OCI-LY3 (cell line): ENCODE measurements around the gene SMIM14.
"Not testable (repeated sequence)": the region's sequence is repeated elsewhere in the genome, so short reads cannot be mapped to it uniquely, and the experiment has no call there.

Source experiments
- H2AFZ ChIP-seq: fragments of 200-600, 300-600 bp; shearing (Covaris generic); 2 replicates; pipeline ENCODE4 v1.6.0; 2014; ENCODE audit warnings: antibody characterized with exemption, low read depth, low read length
- H3K27ac ChIP-seq: fragments of 200-600, 300-600 bp; sonication (generic); 2 replicates; pipeline ENCODE4 v1.5.1; 2014; ENCODE audit warnings: mild to moderate bottlenecking, low read length, moderate library complexity, mixed read lengths
- H3K27me3 ChIP-seq: fragments of 200-600, 300-600 bp; sonication (generic); 2 replicates; pipeline ENCODE4 v1.6.1; 2014; ENCODE audit warnings: low read depth, low read length, mixed read lengths
- H3K36me3 ChIP-seq: fragments of 200-600, 300-600 bp; sonication (generic); replicated peaks from 2 replicates; pipeline ENCODE3; 2014; ENCODE audit warnings: low read depth, low read length, mixed read lengths
- H3K4me1 ChIP-seq: fragments of 300-600, 200-600 bp; sonication (generic); 2 replicates; pipeline ENCODE4 v1.6.1; 2014; ENCODE audit warnings: low read length, mixed read lengths
- H3K4me2 ChIP-seq: fragments of 200-600, 300-600 bp; sonication (generic); 2 replicates; pipeline ENCODE4 v1.6.1; 2014; ENCODE audit warnings: low read length, mixed read lengths
- H3K4me3 ChIP-seq: fragments of 300-600, 200-600 bp; sonication (generic); 2 replicates; pipeline ENCODE4 v1.5.1; 2014; ENCODE audit warnings: antibody characterized with exemption, mild to moderate bottlenecking, low read length, moderate library complexity
- H3K79me2 ChIP-seq: fragments of 300-600, 200-600 bp; shearing (Covaris generic); 2 replicates; pipeline ENCODE4 v1.6.1; 2014; ENCODE audit warnings: mild to moderate bottlenecking, low read length, mixed read lengths
- H3K9ac ChIP-seq: fragments of 300-600, 200-600 bp; shearing (Covaris generic); 2 replicates; pipeline ENCODE4 v1.6.0; 2014; ENCODE audit warnings: mild to moderate bottlenecking, low read length, moderate library complexity
- H3K9me3 ChIP-seq: fragments of 200-600, 300-600 bp; shearing (Covaris generic); 2 replicates; pipeline ENCODE4 v1.6.1; 2014; ENCODE audit warnings: low read length, mixed read lengths; ENCODE audit not compliant: insufficient read depth
- H4K20me1 ChIP-seq: fragments of 200-600, 300-600 bp; sonication (generic); 2 replicates; pipeline ENCODE4 v1.6.1; 2016; ENCODE audit warnings: low read length, mixed read lengths; ENCODE audit not compliant: insufficient read depth
- EZH2phosphoT487 ChIP-seq: fragments of 200-600 bp; shearing (Covaris generic); IDR thresholded peaks from 2 replicates; pipeline ENCODE4 v1.6.1; 2018; ENCODE audit warnings: antibody characterized with exemption, mixed run types, low read depth
- TF ChIP-seq, protein P1 (sequence below): fragments of 200-600, 300-600 bp; sonication (generic); IDR thresholded peaks from 2 replicates; pipeline ENCODE4 v1.5.1; 2014; ENCODE audit warnings: antibody characterized with exemption, low read length, low read depth

The SMIM14 gene

GRCh38 chr4:39555472-39555871 lies 83.2 kb downstream of the SMIM14 start:
- Histone ChIP-seq H3K36me3 (no peaks in the 10 kb centered on the region), H3K27ac (no peak overlapping the region), H3K79me2 (no peaks in the 10 kb centered on the region), H2AFZ (no peak overlapping the region), H3K9ac (no peak overlapping the region), H3K4me3 (no peak overlapping the region), H4K20me1 (no peaks in the 10 kb centered on the region), H3K27me3 (no peaks in the 10 kb centered on the region), H3K4me1 (no peaks in the 10 kb centered on the region), H3K4me2 (no peak overlapping the region), H3K9me3 (no peaks in the 10 kb centered on the region)
- TF ChIP-seq EZH2phosphoT487: no peak
- TF ChIP-seq, protein P1, sequence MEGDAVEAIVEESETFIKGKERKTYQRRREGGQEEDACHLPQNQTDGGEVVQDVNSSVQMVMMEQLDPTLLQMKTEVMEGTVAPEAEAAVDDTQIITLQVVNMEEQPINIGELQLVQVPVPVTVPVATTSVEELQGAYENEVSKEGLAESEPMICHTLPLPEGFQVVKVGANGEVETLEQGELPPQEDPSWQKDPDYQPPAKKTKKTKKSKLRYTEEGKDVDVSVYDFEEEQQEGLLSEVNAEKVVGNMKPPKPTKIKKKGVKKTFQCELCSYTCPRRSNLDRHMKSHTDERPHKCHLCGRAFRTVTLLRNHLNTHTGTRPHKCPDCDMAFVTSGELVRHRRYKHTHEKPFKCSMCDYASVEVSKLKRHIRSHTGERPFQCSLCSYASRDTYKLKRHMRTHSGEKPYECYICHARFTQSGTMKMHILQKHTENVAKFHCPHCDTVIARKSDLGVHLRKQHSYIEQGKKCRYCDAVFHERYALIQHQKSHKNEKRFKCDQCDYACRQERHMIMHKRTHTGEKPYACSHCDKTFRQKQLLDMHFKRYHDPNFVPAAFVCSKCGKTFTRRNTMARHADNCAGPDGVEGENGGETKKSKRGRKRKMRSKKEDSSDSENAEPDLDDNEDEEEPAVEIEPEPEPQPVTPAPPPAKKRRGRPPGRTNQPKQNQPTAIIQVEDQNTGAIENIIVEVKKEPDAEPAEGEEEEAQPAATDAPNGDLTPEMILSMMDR: no peak

GRCh38 chr4:39548425-39549067 lies 90.1 kb downstream of the SMIM14 start:
- no peaks in the 10 kb centered on the region for H3K4me1 ChIP-seq
- no peaks in the 10 kb centered on the region for H3K36me3 ChIP-seq
- no peak overlapping the region for H3K9ac ChIP-seq
- no peaks in the 10 kb centered on the region for H3K79me2 ChIP-seq
- H3K4me3 ChIP-seq: no peak overlapping the region
- H3K4me2 ChIP-seq: no peak overlapping the region
- TF ChIP-seq, protein P1: no peak
- TF ChIP-seq EZH2phosphoT487: no peak
- H2AFZ ChIP-seq: no peak overlapping the region
- no peaks in the 10 kb centered on the region for H3K9me3 ChIP-seq
- no peaks in the 10 kb centered on the region for H3K27me3 ChIP-seq
- no peak overlapping the region for H3K27ac ChIP-seq
- no peaks in the 10 kb centered on the region for H4K20me1 ChIP-seq

DNA sequence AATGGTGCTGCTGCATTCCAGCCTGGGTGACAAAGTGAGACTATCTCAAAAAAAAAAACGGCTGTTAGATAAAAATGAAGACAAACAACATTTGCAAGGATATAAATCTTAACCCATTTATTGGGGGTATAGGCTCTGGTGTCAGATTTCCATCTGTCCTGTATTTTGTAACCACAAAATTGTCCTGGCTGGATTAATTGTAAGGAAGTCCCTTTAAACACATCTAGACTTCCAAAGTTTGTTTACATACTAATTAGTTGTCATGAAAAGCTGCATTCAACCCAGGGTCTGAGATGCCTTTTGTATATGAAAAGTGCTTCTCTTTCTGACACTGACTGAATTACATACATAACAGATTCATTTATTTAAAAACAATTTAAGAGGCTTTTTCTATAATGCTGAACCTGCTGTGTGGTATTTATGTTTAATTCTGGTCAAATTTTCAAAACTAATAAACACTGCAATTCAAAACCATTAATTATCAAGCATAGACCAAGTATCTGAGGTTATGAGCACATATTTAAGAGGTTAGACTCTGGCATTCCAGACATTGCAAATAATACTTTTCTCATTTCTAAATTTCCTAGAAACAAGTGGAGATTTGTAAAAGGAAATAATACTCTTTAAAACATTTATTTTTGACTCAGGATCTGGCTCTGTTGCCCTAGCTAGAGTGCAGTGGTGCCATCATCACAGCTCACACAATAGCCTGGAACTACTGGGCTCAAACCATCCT lies 93.9 kb downstream of the SMIM14 start:
- no peaks in the 10 kb centered on the region for H3K4me1 ChIP-seq
- H3K4me2 ChIP-seq: no peak overlapping the region

DNA sequence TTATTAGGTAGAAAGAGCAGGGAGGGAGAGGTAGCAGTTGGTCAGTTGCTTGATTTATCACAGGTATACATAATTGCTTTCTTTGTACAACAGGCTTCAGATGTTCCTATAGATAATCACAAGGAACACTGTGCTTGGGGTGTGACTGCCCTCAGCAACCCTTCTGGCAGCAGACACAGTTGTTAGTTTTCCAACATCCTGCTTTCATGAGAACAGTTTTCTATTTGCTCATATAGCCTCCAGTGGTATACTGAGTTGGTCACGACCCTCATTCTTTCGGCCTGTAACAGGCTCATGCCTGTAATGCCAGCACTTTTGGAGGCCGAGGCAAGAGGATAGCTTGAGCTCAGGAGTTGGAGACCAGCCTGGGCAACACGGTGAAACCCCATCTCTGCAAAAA lies 94.6 kb downstream of the SMIM14 start:
- H3K9ac ChIP-seq, H4K20me1 ChIP-seq, H2AFZ ChIP-seq, H3K36me3 ChIP-seq, H3K27ac ChIP-seq, H3K9me3 ChIP-seq, H3K4me2 ChIP-seq, H3K27me3 ChIP-seq, H3K4me3 ChIP-seq, H3K79me2 ChIP-seq, H3K4me1 ChIP-seq: not testable (repeated sequence)

More for the DNA sequence above, 93.9 kb downstream of the SMIM14 start:
- no peak overlapping the region for H3K4me3 ChIP-seq
- H2AFZ ChIP-seq: no peak overlapping the region
- no peaks in the 10 kb centered on the region for H3K36me3 ChIP-seq
- TF ChIP-seq, protein P1: no peak
- no peak for TF ChIP-seq EZH2phosphoT487
- H3K27ac ChIP-seq: no peak overlapping the region
- H3K9ac ChIP-seq: no peak overlapping the region
- no peaks in the 10 kb centered on the region for H4K20me1 ChIP-seq
- H3K27me3 ChIP-seq: no peaks in the 10 kb centered on the region
- no peaks in the 10 kb centered on the region for H3K79me2 ChIP-seq
- no peaks in the 10 kb centered on the region for H3K9me3 ChIP-seq
